SK-N-MC (cell line): Measurements from ENCODE around the gene LRP8.

ENCODE experiments used
- DNase-seq: peaks from one replicate; pipeline ENCODE4 v3.0.0-alpha.2; 2011; ENCODE audit warnings: low read depth, low spot score
- H3K27ac ChIP-seq: fragments of 200-600 bp; sonication (generic); 2 replicates; pipeline ENCODE4 v1.5.1; 2016; ENCODE audit warnings: mixed run types
- H3K36me3 ChIP-seq: fragments of 200-600 bp; sonication (generic); 2 replicates; pipeline ENCODE4 v1.6.1; 2017; ENCODE audit warnings: antibody characterized with exemption, low read length, mixed read lengths; ENCODE audit not compliant: insufficient read depth
- H3K4me3 ChIP-seq: fragments of 200-600 bp; sonication (generic); 2 replicates; pipeline ENCODE4 v1.5.1; 2016
- H3K9ac ChIP-seq: fragments of 200-600 bp; sonication (generic); 2 replicates; pipeline ENCODE4 v1.8.0; 2017; ENCODE audit warnings: mixed run types, mixed read lengths; ENCODE audit not compliant: insufficient read length
- H3K9me3 ChIP-seq: fragments of 200-600 bp; sonication (generic); 2 replicates; pipeline ENCODE4 v1.6.1; 2017; ENCODE audit warnings: low read depth, mild to moderate bottlenecking, antibody characterized with exemption, low read length, moderate library complexity, mixed read lengths
- EZH2 ChIP-seq: fragments of 200-600 bp; sonication (generic); IDR thresholded peaks from one replicate; pipeline ENCODE4 v1.6.1; 2017; ENCODE audit warnings: antibody characterized with exemption
- FOXP2 ChIP-seq: optimal IDR thresholded peaks from 2 replicates; pipeline ENCODE3; 2011; ENCODE audit warnings: mild to moderate bottlenecking, moderate library complexity; ENCODE audit not compliant: insufficient read depth; ENCODE audit errors: extremely low read length, control extremely low read depth
- POLR2AphosphoS5 ChIP-seq: IDR thresholded peaks from 2 replicates; pipeline ENCODE4 v1.6.1; 2012; ENCODE audit warnings: mild to moderate bottlenecking, low read depth, low read length, borderline replicate concordance

The LRP8 gene

DNA sequence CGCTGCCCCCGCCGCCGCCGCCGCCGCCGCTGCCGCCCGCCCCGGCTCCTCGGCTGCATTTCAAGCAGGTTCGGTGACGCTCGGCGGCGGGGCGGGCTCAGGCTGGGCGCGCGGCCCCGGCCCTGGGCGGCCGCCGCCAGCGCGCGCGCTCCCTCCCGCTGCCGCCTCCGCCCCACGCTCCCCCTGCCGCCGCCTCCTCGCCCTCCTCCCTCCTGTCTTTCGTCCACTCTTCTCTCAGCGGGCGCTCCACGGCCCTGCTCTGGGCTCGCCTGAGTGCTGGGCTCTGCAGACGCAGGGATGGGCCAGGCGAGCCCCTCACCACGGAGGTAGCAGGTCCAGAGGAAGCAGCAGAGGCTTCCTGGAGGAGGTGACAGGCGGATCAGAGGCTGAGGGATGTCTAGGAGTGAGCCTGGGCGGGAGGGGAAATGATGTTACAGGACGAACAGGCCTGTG is at the start of gene LRP8:
TSS of gene LRP8 (minus strand) at position 62 of the 453 bp plus-strand sequence. CDS start 158 bp downstream, outside the sequence.
- no peak for DNase-seq
- peak within 1 kb of the TSS; percentile 81; the same call in 1 of the 2 replicates for H3K27ac ChIP-seq
- TF ChIP-seq POLR2AphosphoS5 (no peak), FOXP2 (no peak), EZH2 (no peak)
- H3K9me3 ChIP-seq = no peaks in the 10 kb centered on the region
- peaks cover 27% of the 10 kb centered on the region for H3K36me3 ChIP-seq
- H3K4me3 ChIP-seq = peak within 1 kb of the TSS; percentile 99
- peak within 1 kb of the TSS; percentile 91 for H3K9ac ChIP-seq

DNA sequence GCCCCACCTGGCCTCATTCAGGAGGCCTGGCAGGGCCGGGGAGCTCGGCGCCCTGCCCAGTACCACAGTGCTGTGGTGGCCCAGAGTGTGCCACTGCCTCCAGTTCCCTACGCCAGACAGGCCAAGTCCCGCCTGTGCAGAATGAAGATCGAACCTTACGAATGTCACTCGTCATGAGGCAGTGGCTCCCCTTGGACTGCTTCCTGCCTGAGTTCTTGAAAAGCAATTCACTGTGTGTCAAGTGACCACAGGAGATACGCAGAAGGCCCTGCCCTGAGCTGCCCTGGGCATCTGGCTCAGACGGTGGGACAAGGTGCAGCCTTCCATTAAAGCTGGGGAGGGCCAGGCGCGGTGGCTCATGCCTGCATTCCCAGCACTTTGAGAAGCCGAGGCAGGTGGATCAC is 49.6 kb upstream of the LRP8 start:
- DNase-seq = no peak

DNA sequence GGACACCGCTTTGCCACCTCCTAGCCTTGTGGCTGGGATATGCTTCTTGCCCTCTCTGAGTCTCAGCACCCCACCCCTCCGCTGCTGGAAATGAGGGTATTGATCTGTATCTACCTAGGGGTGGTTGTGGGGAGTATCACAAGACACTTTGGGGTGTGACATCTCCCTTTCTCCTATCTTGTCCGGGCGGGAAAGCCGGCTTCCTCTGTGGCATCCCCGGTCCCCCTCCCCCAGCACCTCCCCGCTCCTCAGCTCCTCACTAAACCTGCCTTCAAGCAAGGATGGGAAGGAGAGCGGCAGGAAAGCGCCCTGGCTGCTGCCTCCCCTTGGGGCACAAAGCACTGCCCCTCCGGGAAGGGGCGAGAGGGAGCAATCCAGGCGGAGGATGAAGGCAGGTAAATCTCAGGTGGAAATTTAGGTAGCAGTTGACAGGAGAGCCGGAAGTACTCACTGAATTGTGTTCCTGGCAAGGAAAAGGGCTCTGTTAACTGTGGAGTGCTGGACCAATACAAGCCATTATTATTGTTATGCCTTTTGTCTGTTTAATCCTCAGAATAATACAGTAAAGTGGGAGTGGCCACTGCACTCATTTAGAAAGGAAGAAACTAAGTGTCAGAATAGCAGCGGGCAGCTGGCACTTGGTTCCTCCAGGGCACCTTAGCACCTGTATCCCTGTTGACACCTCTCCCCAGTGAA is 49.0 kb upstream of the LRP8 start:
- no peak for TF ChIP-seq EZH2
- no peak for TF ChIP-seq FOXP2
- TF ChIP-seq POLR2AphosphoS5 = no peak
- Histone ChIP-seq H3K4me3 (no peak overlapping the region), H3K27ac (no peak overlapping the region), H3K9me3 (no peaks in the 10 kb centered on the region), H3K9ac (no peak overlapping the region), H3K36me3 (no peaks in the 10 kb centered on the region)
- DNase-seq = no peak

More for the DNA sequence above, 49.6 kb upstream of the LRP8 start:
- H3K4me3 ChIP-seq = no peak overlapping the region
- H3K9ac ChIP-seq = no peak overlapping the region
- H3K9me3 ChIP-seq = no peaks in the 10 kb centered on the region
- H3K36me3 ChIP-seq = no peaks in the 10 kb centered on the region
- H3K27ac ChIP-seq = no peak overlapping the region
- TF ChIP-seq EZH2 (no peak), FOXP2 (no peak), POLR2AphosphoS5 (no peak)

DNA sequence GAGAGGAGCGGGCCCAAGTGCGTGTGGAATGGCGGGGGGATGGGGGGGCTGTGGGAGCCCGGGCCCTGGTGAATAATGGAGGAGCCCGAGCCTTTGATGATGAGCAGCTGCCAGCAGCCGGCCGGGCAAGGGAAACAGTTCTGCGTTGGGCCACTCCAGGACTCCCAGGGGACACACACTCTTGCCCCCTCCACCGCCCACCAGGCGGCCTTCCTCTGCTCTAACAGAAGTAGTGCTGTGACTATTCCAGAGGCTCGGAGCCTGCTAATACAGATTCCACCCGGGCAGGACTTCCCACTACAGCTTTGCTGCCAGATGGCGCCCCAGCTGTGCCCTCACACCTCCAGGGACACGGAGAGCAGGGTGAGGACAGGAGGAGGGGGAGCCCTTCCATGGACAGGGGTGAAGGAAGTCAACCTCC is 48.2 kb upstream of the LRP8 start:
- Histone ChIP-seq H3K9me3 (no peaks in the 10 kb centered on the region), H3K27ac (no peak overlapping the region), H3K36me3 (no peaks in the 10 kb centered on the region), H3K4me3 (no peak overlapping the region), H3K9ac (no peak overlapping the region)
- TF ChIP-seq EZH2 (no peak), FOXP2 (no peak), POLR2AphosphoS5 (no peak)
- DNase-seq = no peak

DNA sequence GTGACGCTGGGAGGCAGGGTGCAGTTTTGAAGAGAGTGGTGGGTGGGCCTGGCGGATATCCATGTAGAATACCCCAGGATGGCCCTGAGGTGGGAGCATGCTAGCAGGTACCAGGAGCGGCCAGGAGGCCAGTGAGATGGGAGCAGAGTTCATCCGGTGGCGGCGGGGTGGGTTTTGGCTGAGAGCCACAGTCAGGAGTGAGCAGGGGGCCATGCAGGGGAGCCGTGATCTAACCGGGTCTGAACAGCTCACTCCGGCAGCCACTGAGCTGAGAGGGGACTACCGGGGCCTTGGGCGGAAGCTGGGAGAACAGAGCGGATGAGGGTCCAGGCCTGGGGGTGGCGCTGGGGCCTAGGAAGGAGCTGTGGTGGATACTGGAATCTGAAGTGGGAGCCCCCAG is 47.6 kb upstream of the LRP8 start:
- H3K27ac ChIP-seq = no peak overlapping the region
- no peak for DNase-seq
- no peaks in the 10 kb centered on the region for H3K36me3 ChIP-seq
- no peak overlapping the region for H3K4me3 ChIP-seq
- no peak for TF ChIP-seq EZH2
- no peak for TF ChIP-seq POLR2AphosphoS5
- TF ChIP-seq FOXP2 = no peak
- H3K9ac ChIP-seq = no peak overlapping the region
- no peaks in the 10 kb centered on the region for H3K9me3 ChIP-seq

DNA sequence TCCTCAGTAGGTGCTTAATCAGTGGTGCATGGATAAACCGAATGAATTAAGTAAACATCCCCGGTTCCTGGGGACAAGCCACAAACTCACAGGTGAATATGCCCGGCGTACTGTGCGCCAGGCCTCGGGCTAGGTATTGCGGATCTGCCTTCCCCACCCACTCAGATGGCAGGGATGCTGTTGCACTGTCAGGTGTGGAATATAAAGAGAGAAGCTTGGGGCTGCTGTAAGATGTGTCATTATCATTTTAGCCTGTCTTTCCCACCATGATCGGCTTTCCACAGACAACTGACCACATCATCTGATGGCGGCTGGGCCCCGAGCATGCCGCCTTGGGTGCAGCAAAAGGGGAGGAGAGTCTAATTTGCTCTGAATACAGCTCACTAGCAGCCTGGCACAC is 45.4 kb upstream of the LRP8 start:
- TF ChIP-seq EZH2 (no peak), POLR2AphosphoS5 (no peak), FOXP2 (no peak)
- Histone ChIP-seq H3K4me3 (no peak overlapping the region), H3K9ac (no peak overlapping the region), H3K9me3 (no peaks in the 10 kb centered on the region), H3K27ac (no peak overlapping the region), H3K36me3 (no peaks in the 10 kb centered on the region)
- no peak for DNase-seq

DNA sequence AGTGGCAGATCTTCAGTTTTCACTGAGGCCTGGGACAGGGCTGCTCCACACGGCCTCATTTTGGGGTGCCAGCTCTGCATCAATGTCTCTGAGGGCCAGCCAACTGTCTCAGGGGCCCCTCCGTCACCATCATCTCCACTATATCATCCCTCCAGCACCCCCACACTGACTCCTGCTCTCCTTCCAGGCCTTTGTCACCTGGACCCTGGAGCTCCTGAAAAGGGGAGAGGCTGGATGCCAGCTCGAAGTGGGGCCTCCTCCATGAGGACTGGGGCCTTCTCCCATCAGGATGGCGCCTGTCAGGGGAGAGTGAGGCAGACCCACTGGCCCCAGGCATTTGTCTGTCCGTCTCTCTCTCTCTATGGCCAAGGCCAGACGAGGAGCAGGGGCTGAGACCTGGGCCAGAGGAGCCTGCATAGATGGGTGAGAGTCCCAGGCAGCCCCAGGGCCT is 44.7 kb upstream of the LRP8 start:
- no peaks in the 10 kb centered on the region for H3K36me3 ChIP-seq
- DNase-seq = no peak
- TF ChIP-seq POLR2AphosphoS5 = no peak
- no peak for TF ChIP-seq FOXP2
- no peak for TF ChIP-seq EZH2
- H3K9me3 ChIP-seq = no peaks in the 10 kb centered on the region
- no peak overlapping the region for H3K9ac ChIP-seq
- no peak overlapping the region for H3K4me3 ChIP-seq
- H3K27ac ChIP-seq = no peak overlapping the region

DNA sequence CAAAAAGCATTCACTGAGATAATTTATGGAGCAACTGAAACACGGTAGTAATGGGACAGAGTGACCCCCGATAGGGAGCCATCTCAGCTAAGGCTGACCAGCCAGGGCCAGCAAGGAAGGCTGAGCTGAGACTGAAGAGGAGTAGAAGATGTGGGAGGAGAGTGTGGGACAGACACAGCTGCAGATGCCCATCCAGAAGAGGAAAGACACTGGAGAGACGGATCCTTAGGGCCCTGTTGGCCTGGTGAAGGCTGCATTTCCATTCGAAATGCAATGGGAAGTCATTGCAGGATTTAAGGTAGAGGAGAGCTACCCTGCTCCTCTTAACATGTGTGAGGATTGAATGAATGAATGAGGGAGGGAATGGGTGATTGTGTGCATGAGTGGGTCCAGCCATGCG is 44.0 kb upstream of the LRP8 start:
- H3K36me3 ChIP-seq = no peaks in the 10 kb centered on the region
- DNase-seq = no peak
- H3K4me3 ChIP-seq = no peak overlapping the region
- H3K9ac ChIP-seq = no peak overlapping the region
- no peak overlapping the region for H3K27ac ChIP-seq
- H3K9me3 ChIP-seq = no peaks in the 10 kb centered on the region
- TF ChIP-seq FOXP2 = no peak
- TF ChIP-seq POLR2AphosphoS5 = no peak
- TF ChIP-seq EZH2 = no peak
